HFFc6 (cell line): ENCODE data around the gene TIGD1. TPM values are rescaled to one million over a fixed set of nuclear protein-coding genes. Genes with fewer than 3 reads are reported as not detected.

Source experiments
- DNase-seq: peaks from one replicate; pipeline ENCODE4 v3.0.0-alpha.2; 2018
- H3K27ac Mint-ChIP-seq: 2 replicates; pipeline ENCODE4 v1.8.0; 2020; ENCODE audit warnings: mild to moderate bottlenecking, mixed read lengths
- H3K27me3 Mint-ChIP-seq: 2 replicates; pipeline ENCODE4 v1.8.0; 2021; ENCODE audit warnings: mild to moderate bottlenecking, moderate library complexity, mixed read lengths; ENCODE audit not compliant: insufficient read depth
- H3K36me3 Mint-ChIP-seq: 2 replicates; pipeline ENCODE4 v1.8.0; 2021; ENCODE audit warnings: low read depth, mixed read lengths
- H3K4me1 Mint-ChIP-seq: 2 replicates; pipeline ENCODE4 v1.8.0; 2020; ENCODE audit warnings: low read depth, mixed read lengths
- H3K4me3 Mint-ChIP-seq: 2 replicates; pipeline ENCODE4 v1.8.0; 2020; ENCODE audit warnings: mild to moderate bottlenecking, moderate library complexity, mixed read lengths
- H3K9me3 Mint-ChIP-seq: 2 replicates; pipeline ENCODE4 v1.8.0; 2020; ENCODE audit warnings: mild to moderate bottlenecking, mixed read lengths
- total RNA-seq, 6 experiments: library from RNA; stranded (reverse); fragmentation: NEBNext Ultra II Directional; extraction: Animal tissue kit (Norgen Biotek cat#: 25700); gene quantifications; 2 replicates in 1 of 6; 3 replicates in 5 of 6; pipeline ENCODE4 v1.2.3, GENCODE V29; 2021
- TF ChIP-seq, protein P1 (sequence below): fragments of 200-600 bp; sonication (generic); IDR thresholded peaks from 2 replicates; pipeline ENCODE4 v1.5.0; 2021; ENCODE audit warnings: antibody characterized with exemption, mild to moderate bottlenecking

TIGD1 gene
- total RNA-seq, 6 experiments from 2014 or later: 2.9 to 3.7 (median 3.1) TPM

DNA sequence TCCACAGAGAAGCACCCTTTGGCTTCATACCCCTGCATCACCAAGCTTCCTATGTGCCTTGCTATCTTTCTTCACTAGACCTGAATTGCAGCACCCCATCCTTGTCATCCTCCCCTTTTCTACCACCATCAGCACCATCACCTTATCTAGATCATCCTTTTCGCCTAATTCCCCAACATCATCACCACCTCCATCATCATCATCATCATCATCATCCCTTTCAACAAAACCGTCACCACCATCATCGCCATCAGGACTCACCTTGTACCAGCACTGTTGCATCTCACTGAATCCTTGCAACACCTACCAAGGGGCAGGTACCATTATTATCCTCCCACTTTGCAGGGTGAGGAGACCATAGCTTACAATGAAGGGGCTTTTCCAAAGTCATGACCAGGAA lies 51.9 kb downstream of the TIGD1 start:
- Mint-ChIP-seq H3K9me3 (no peaks in the 10 kb centered on the region), H3K27me3 (peaks cover 40% of the 10 kb centered on the region), H3K36me3 (no peaks in the 10 kb centered on the region), H3K27ac (no peak overlapping the region), H3K4me1 (no peaks in the 10 kb centered on the region), H3K4me3 (no peak overlapping the region)
- DNase-seq: no peak
- TF ChIP-seq, protein P1, sequence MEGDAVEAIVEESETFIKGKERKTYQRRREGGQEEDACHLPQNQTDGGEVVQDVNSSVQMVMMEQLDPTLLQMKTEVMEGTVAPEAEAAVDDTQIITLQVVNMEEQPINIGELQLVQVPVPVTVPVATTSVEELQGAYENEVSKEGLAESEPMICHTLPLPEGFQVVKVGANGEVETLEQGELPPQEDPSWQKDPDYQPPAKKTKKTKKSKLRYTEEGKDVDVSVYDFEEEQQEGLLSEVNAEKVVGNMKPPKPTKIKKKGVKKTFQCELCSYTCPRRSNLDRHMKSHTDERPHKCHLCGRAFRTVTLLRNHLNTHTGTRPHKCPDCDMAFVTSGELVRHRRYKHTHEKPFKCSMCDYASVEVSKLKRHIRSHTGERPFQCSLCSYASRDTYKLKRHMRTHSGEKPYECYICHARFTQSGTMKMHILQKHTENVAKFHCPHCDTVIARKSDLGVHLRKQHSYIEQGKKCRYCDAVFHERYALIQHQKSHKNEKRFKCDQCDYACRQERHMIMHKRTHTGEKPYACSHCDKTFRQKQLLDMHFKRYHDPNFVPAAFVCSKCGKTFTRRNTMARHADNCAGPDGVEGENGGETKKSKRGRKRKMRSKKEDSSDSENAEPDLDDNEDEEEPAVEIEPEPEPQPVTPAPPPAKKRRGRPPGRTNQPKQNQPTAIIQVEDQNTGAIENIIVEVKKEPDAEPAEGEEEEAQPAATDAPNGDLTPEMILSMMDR: no peak

Other genes starting within 250 kb of the TIGD1 start
- not detected for gene ALPP, start 171.8 kb downstream of the TIGD1 start, total RNA-seq
- gene ALPG, start 143.7 kb downstream of the TIGD1 start, total RNA-seq: not detected
- gene ALPI, start 94.4 kb downstream of the TIGD1 start, total RNA-seq: not detected
- not detected for gene ECEL1, start 62.7 kb downstream of the TIGD1 start, total RNA-seq
- not detected for gene PRSS56, start 30.2 kb downstream of the TIGD1 start, total RNA-seq
- not detected for gene CHRND, start 24.4 kb downstream of the TIGD1 start, total RNA-seq
- not detected for gene CHRNG, start 10.9 kb downstream of the TIGD1 start, total RNA-seq
- 10 to 100 TPM; 79.7 to 89.7 (median 83.8) TPM for gene EIF4E2, start 132 bp upstream of the TIGD1 start, total RNA-seq
- 1 to 10 TPM; 2.0 to 3.4 (median 2.9) TPM for gene EFHD1, start 83.0 kb upstream of the TIGD1 start, total RNA-seq
- 10 to 100 TPM; 36.9 to 44.6 (median 42.3) TPM for gene GIGYF2, start 146.8 kb upstream of the TIGD1 start, total RNA-seq
- not detected for gene KCNJ13, start 226.0 kb upstream of the TIGD1 start, total RNA-seq